GM23338 (cell line): ENCODE results near the gene HSP90B1. TPM values are rescaled to one million over a fixed set of nuclear protein-coding genes. Genes with fewer than 3 reads are reported as not detected.

Experiments
- ATAC-seq: fragments of 200-7000 bp; cut with Tn5 transposase; 3 replicates; pipeline ENCODE4 v1.9.1; 2020
- DNase-seq: peaks from one replicate; pipeline ENCODE4 v3.0.0-alpha.2; 2015; ENCODE audit warnings: low spot score
- H2AFZ ChIP-seq: fragments of 200-600 bp; sonication (generic); 2 replicates; pipeline ENCODE4 v1.8.0; 2016; ENCODE audit warnings: antibody characterized with exemption, mild to moderate bottlenecking, moderate library complexity
- H3F3A ChIP-seq: fragments of 200-600 bp; sonication (generic); replicated peaks from 2 replicates; pipeline ENCODE4 v1.8.0; 2017; ENCODE audit warnings: antibody characterized with exemption, mixed run types, low read depth
- H3K27ac ChIP-seq: fragments of 200-600 bp; sonication (generic); 2 replicates; pipeline ENCODE4 v1.6.1; 2016; ENCODE audit warnings: low read depth
- H3K27me3 ChIP-seq: fragments of 200-600 bp; sonication (generic); 2 replicates; pipeline ENCODE4 v1.8.0; 2016; ENCODE audit warnings: mild to moderate bottlenecking, mixed run types, moderate library complexity; ENCODE audit not compliant: insufficient read depth
- H3K36me3 ChIP-seq: fragments of 200-600 bp; sonication (generic); 2 replicates; pipeline ENCODE4 v1.8.0; 2016; ENCODE audit warnings: mild to moderate bottlenecking; ENCODE audit not compliant: insufficient read depth
- H3K4me1 ChIP-seq: fragments of 200-600 bp; sonication (generic); 2 replicates; pipeline ENCODE4 v1.8.0; 2016; ENCODE audit warnings: mild to moderate bottlenecking, moderate library complexity; ENCODE audit not compliant: insufficient read depth
- H3K4me2 ChIP-seq: fragments of 200-600 bp; sonication (generic); 2 replicates; pipeline ENCODE4 v1.7.1; 2017; ENCODE audit warnings: mixed run types
- H3K4me3 ChIP-seq: fragments of 200-600 bp; sonication (generic); 2 replicates; pipeline ENCODE4 v1.6.1; 2016; ENCODE audit warnings: mixed run types
- H3K79me2 ChIP-seq: fragments of 200-600 bp; sonication (generic); replicated peaks from 2 replicates; pipeline ENCODE4 v1.8.0; 2017; ENCODE audit warnings: mild to moderate bottlenecking; ENCODE audit not compliant: insufficient read depth
- H3K9me2 ChIP-seq: fragments of 200-600 bp; sonication (generic); 2 replicates; pipeline ENCODE4 v1.8.0; 2017; ENCODE audit not compliant: insufficient read depth
- H4K20me1 ChIP-seq: fragments of 200-600 bp; sonication (generic); replicated peaks from 2 replicates; pipeline ENCODE4 v1.8.0; 2017; ENCODE audit warnings: mild to moderate bottlenecking; ENCODE audit not compliant: insufficient read depth
- H3K27ac Mint-ChIP-seq: 2 replicates; pipeline ENCODE4 v1.8.0; 2020; ENCODE audit warnings: inconsistent platforms, mild to moderate bottlenecking, moderate library complexity, mixed read lengths
- H3K27me3 Mint-ChIP-seq: 3 replicates; pipeline ENCODE4 v1.8.0; 2022; ENCODE audit warnings: low read depth, mild to moderate bottlenecking, moderate library complexity, mixed read lengths, inconsistent platforms; ENCODE audit not compliant: insufficient read depth, poor library complexity
- H3K36me3 Mint-ChIP-seq: 3 replicates; pipeline ENCODE4 v1.8.0; 2021; ENCODE audit warnings: low read depth, mild to moderate bottlenecking, inconsistent platforms, moderate library complexity, mixed read lengths
- H3K4me1 Mint-ChIP-seq: 3 replicates; pipeline ENCODE4 v1.8.0; 2020; ENCODE audit warnings: mild to moderate bottlenecking, inconsistent platforms, mixed read lengths
- H3K4me3 Mint-ChIP-seq: 3 replicates; pipeline ENCODE4 v1.8.0; 2021; ENCODE audit warnings: moderate library complexity, mild to moderate bottlenecking, inconsistent platforms, mixed read lengths
- H3K9me3 Mint-ChIP-seq: 3 replicates; pipeline ENCODE4 v1.8.0; 2020; ENCODE audit warnings: moderate library complexity, mild to moderate bottlenecking, inconsistent platforms, mixed read lengths
- CREB1 ChIP-seq: fragments of 250-450 bp; sonication (Bioruptor Pico); IDR thresholded peaks from 2 replicates; pipeline ENCODE4 v1.5.0; 2020; ENCODE audit warnings: low read depth, mild to moderate bottlenecking, moderate library complexity
- ETS1 ChIP-seq: IDR thresholded peaks from 2 replicates; pipeline ENCODE4 v1.6.1; 2016; ENCODE audit warnings: antibody characterized with exemption
- EZH2 ChIP-seq: fragments of 200-600 bp; sonication (generic); IDR thresholded peaks from one replicate; pipeline ENCODE4 v1.8.0; 2017; ENCODE audit warnings: antibody characterized with exemption, mild to moderate bottlenecking, low read depth; ENCODE audit not compliant: unreplicated experiment
- EZH2phosphoT487 ChIP-seq: fragments of 200-600 bp; sonication (generic); IDR thresholded peaks from one replicate; pipeline ENCODE4 v1.8.1; 2018; ENCODE audit warnings: antibody characterized with exemption; ENCODE audit not compliant: unreplicated experiment
- JUNB ChIP-seq: IDR thresholded peaks from one replicate; pipeline ENCODE4 v1.6.1; 2016; ENCODE audit warnings: antibody characterized with exemption; ENCODE audit not compliant: unreplicated experiment
- NANOG ChIP-seq: IDR thresholded peaks from 2 replicates; pipeline ENCODE4 v1.6.1; 2016; ENCODE audit warnings: antibody characterized with exemption, borderline replicate concordance
- POLR2AphosphoS5 ChIP-seq: IDR thresholded peaks from 2 replicates; pipeline ENCODE4 v1.6.1; 2016; ENCODE audit warnings: antibody characterized with exemption, low read depth
- REST ChIP-seq: IDR thresholded peaks from one replicate; pipeline ENCODE4 v1.6.1; 2018; ENCODE audit warnings: antibody characterized with exemption; ENCODE audit not compliant: unreplicated experiment
- STAT1 ChIP-seq: IDR thresholded peaks from one replicate; pipeline ENCODE4 v1.6.1; 2016; ENCODE audit warnings: antibody characterized with exemption; ENCODE audit not compliant: unreplicated experiment
- ZNF331 ChIP-seq: fragments of 250-450 bp; sonication (Bioruptor Pico); IDR thresholded peaks from 2 replicates; pipeline ENCODE4 v1.5.0; 2020; ENCODE audit warnings: low read depth, mild to moderate bottlenecking, moderate library complexity
- ZNF462 ChIP-seq: fragments of 250-450 bp; sonication (Bioruptor Pico); IDR thresholded peaks from 2 replicates; pipeline ENCODE4 v1.5.0; 2020; ENCODE audit warnings: mild to moderate bottlenecking, moderate library complexity
- polyA plus RNA-seq: library from polyadenylated mRNA; unstranded; fragments of >200 nt; fragmentation: Nextera tagmentation; extraction: Ambion mirVana; gene quantifications from 2 replicates; pipeline ENCODE4 v1.2.1, GENCODE V29; 2016
- total RNA-seq: library from RNA; depleted of rRNA; stranded (reverse); fragments of >200 nt; shearing (Covaris generic); gene quantifications from 2 replicates; pipeline ENCODE4 v1.2.3, GENCODE V29; 2014
- TF ChIP-seq, protein P1 (sequence below), 2 experiments: fragments of 200-600 bp in 1 of 2; sonication (generic) in 1 of 2; conservative IDR thresholded peaks; 2 replicates each; pipeline versions ENCODE4 v1.5.1 to v1.6.1; 2016 to 2017; ENCODE audit warnings: antibody characterized with exemption in 2 of 2, low read depth in 2 of 2, mild to moderate bottlenecking in 2 of 2, moderate library complexity in 1 of 2

Gene HSP90B1
- total and polyA plus RNA-seq, 2 experiments from 2014 or later = 605 to 1,312 TPM

- TF ChIP-seq CREB1 (CRISPR knock-in tag) = no peak
- no peak for TF ChIP-seq ETS1
- TF ChIP-seq JUNB = no peak
- TF ChIP-seq, protein P1, sequence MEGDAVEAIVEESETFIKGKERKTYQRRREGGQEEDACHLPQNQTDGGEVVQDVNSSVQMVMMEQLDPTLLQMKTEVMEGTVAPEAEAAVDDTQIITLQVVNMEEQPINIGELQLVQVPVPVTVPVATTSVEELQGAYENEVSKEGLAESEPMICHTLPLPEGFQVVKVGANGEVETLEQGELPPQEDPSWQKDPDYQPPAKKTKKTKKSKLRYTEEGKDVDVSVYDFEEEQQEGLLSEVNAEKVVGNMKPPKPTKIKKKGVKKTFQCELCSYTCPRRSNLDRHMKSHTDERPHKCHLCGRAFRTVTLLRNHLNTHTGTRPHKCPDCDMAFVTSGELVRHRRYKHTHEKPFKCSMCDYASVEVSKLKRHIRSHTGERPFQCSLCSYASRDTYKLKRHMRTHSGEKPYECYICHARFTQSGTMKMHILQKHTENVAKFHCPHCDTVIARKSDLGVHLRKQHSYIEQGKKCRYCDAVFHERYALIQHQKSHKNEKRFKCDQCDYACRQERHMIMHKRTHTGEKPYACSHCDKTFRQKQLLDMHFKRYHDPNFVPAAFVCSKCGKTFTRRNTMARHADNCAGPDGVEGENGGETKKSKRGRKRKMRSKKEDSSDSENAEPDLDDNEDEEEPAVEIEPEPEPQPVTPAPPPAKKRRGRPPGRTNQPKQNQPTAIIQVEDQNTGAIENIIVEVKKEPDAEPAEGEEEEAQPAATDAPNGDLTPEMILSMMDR (conservative IDR thresholded peaks at IDR 0.05; ENCODE audit: low read depth in 2 of 2) = no peak
- no peak for TF ChIP-seq POLR2AphosphoS5
- no peak for TF ChIP-seq EZH2
- TF ChIP-seq NANOG = no peak
- no peak for TF ChIP-seq ZNF331 (CRISPR knock-in tag)
- no peak for TF ChIP-seq EZH2phosphoT487
These were observed 25.8 kb downstream of the HSP90B1 start (continued) for GRCh38 chr12:103955811-103956508.

DNA sequence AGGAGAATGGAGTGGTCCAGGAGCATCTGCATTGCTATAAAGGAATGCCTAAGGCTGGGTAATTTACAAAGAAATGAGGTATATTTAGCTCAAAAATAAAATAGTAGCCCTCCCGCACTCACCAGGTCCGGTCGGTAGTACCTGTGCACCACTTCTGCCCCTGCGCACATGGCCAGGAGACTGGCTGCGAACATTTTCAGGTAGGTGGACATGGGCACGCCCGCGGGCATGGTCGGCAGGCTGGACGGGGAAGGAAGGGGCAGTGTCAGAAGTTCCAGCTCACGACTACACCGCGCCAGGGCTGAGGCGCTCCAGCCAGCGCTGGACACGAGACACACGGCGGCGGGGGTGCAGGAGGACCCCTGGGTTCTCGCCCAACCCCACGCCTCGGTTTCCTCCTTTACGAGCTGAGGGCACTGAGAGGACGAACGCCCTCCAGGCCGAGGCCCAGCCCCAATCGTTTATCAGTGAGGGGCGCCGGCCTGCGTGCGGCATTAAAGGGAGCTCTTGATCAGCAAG, 26.4 kb downstream of the HSP90B1 start:
- peaks cover 26% of the 10 kb centered on the region for H3K36me3 Mint-ChIP-seq
- H2AFZ ChIP-seq = peak overlapping the region; percentile 91
- H3K9me3 Mint-ChIP-seq = no peaks in the 10 kb centered on the region
- peak overlapping the region; percentile 99 for H3K27ac ChIP-seq
- H4K20me1 ChIP-seq = peaks cover 16% of the 10 kb centered on the region
- peaks cover 43% of the 10 kb centered on the region for H3K79me2 ChIP-seq
- DNase-seq = no peak
- H3K27ac Mint-ChIP-seq = peak overlapping the region; percentile 97
- H3F3A ChIP-seq = peaks cover 8% of the 10 kb centered on the region; the same call in 1 of the 2 replicates
- no peaks in the 10 kb centered on the region for H3K27me3 ChIP-seq
- H3K36me3 ChIP-seq = peaks cover 16% of the 10 kb centered on the region; the same call in 1 of the 2 replicates
- H3K4me3 ChIP-seq = peak overlapping the region; percentile 94
- H3K9me2 ChIP-seq = no peaks in the 10 kb centered on the region
- H3K27me3 Mint-ChIP-seq = peaks cover 13% of the 10 kb centered on the region
- peak overlapping the region; percentile 78 for H3K4me2 ChIP-seq
- H3K4me3 Mint-ChIP-seq = peak overlapping the region; percentile 87
- peaks cover 9% of the 10 kb centered on the region for H3K4me1 ChIP-seq
- peaks cover 15% of the 10 kb centered on the region for H3K4me1 Mint-ChIP-seq
- ATAC-seq = peak; percentile 54
- TF ChIP-seq EZH2 = no peak
- TF ChIP-seq POLR2AphosphoS5 = no peak
- no peak for TF ChIP-seq REST
- no peak for TF ChIP-seq ZNF462 (CRISPR knock-in tag)
- TF ChIP-seq STAT1 = no peak
